Ishikawa (cell line): Measurements from ENCODE around the gene IGSF23.

Source experiments
- CEBPB ChIP-seq: IDR thresholded peaks from 2 replicates; pipeline ENCODE4 v1.6.1; 2012
- CREB1 ChIP-seq: IDR thresholded peaks from 2 replicates; pipeline ENCODE4 v1.6.1; 2012; ENCODE audit warnings: low read depth
- EGR1 ChIP-seq: IDR thresholded peaks from 2 replicates; pipeline ENCODE4 v1.6.1; 2012
- EP300 ChIP-seq: IDR thresholded peaks from 2 replicates; pipeline ENCODE4 v1.6.1; 2012; ENCODE audit warnings: borderline replicate concordance
- NFIC ChIP-seq: IDR thresholded peaks from 2 replicates; pipeline ENCODE4 v1.6.1; 2012
- RAD21 ChIP-seq: IDR thresholded peaks from 2 replicates; pipeline ENCODE4 v1.6.1; 2012; ENCODE audit warnings: low read depth
- TAF1 ChIP-seq: IDR thresholded peaks from 2 replicates; pipeline ENCODE4 v1.6.1; 2012; ENCODE audit warnings: low read depth, mild to moderate bottlenecking
- TCF12 ChIP-seq: IDR thresholded peaks from 2 replicates; pipeline ENCODE4 v1.6.1; 2012; ENCODE audit warnings: low read depth
- TEAD4 ChIP-seq: IDR thresholded peaks from 2 replicates; pipeline ENCODE4 v1.6.1; 2012
- YY1 ChIP-seq: IDR thresholded peaks from 2 replicates; pipeline ENCODE4 v1.6.1; 2012; ENCODE audit warnings: low read depth
- ZBTB7A ChIP-seq: IDR thresholded peaks from 2 replicates; pipeline ENCODE4 v1.6.1; 2012; ENCODE audit warnings: low read depth
- TF ChIP-seq, protein P1 (sequence below): IDR thresholded peaks from 2 replicates; pipeline ENCODE4 v1.6.1; 2012
- TF ChIP-seq, protein P2 (sequence below): IDR thresholded peaks from 2 replicates; pipeline ENCODE4 v1.6.1; 2012; ENCODE audit warnings: low read depth, mild to moderate bottlenecking
- TF ChIP-seq, protein P3 (sequence below): IDR thresholded peaks from 2 replicates; pipeline ENCODE4 v1.6.1; 2012

Gene IGSF23, protein sequence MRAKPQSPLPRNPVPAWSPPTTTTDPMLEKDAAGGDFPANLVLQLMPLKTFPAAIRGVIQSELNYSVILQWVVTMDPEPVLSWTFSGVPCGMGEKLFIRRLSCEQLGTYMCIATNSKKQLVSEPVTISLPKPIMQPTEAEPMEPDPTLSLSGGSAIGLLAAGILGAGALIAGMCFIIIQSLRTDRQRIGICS

DNA sequence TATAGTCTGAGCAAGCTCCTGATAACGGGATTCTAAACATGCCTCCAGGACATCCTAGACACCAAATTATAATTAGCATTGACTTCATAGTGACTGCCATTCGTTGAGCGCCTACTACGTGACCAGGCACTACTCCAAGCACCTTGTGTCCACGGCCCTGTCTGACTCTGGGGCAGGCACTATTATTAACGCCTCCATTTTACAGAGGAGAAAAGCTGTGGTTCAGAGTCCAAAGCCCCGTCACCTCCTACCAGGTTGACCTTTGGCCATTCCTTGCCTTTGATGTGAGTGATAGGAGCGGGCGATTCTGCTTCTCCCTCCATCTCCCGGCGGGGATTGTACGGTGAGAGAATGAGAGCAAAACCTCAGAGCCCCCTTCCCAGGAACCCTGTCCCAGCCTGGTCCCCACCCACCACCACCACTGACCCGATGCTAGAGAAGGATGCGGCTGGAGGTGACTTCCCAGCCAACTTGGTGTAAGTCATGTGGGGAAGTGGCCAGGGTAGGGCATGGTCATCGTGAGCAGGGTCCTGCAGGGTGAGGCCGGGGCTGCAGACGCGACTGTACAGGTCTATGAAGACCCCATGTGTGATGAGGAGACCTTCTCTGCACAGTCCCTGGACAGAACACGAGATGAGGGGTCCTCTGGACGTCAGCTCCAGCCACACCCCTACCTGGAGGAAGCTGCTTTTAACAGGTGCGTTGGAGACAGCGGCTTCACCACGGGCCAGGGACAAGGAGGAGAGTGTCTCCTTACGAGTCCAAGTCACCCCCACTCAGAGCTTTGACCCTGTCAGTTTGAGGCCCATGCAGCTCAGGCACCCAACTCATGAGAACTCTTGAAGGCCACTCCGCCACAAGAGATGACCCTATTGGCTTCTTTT lies at the start of gene IGSF23:
IGSF23 (plus strand) TSS at position 269 of the 884 bp plus-strand sequence; CDS start at position 352, 83 bp downstream.
- TF ChIP-seq, protein P1, sequence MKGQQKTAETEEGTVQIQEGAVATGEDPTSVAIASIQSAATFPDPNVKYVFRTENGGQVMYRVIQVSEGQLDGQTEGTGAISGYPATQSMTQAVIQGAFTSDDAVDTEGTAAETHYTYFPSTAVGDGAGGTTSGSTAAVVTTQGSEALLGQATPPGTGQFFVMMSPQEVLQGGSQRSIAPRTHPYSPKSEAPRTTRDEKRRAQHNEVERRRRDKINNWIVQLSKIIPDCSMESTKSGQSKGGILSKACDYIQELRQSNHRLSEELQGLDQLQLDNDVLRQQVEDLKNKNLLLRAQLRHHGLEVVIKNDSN: no peak
- TF ChIP-seq CEBPB (no peak), EP300 (no peak)

DNA sequence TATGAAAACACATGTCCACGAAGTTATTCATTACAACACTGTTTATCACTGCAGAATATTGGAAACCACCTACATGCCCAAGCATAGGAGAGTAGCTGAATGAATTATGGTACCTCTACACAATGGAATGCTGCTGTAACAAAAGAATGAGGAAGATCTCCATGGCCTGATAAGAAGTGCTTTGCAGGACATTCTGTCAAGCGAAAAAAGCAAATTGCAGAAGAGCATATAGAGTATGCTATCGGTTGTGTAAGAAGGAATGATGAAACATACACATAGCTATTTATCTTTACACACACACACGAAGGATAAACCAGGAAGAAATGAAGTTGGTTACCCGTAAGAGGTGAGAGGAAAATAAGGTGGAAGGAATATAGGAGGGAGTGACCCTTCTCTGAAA lies 46.4 kb upstream of the IGSF23 start:
- no peak for TF ChIP-seq TEAD4
- no peak for TF ChIP-seq YY1
- no peak for TF ChIP-seq CEBPB
- TF ChIP-seq EP300: no peak
- TF ChIP-seq TCF12: no peak
- TF ChIP-seq TAF1: no peak

DNA sequence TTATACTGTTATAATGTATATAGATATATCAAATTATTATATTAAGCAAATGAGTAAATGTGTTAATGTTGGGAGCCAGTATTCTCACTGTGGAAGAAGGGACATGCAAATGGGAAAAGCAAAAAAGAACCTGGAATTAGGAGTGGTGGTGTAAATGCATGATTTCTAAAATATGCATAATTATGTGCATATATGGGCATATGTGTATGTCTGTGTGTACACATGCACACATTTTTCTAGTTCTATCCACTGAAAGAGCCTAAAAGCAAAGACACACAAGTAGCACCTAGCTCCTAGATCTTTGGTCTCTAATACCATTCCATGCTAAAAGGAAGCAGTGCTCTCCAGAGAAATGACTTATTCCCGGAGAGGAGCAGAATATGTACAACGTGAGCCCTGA lies 45.6 kb upstream of the IGSF23 start:
- TF ChIP-seq CEBPB (no peak), ZBTB7A (no peak), TAF1 (no peak), YY1 (no peak), TCF12 (no peak), NFIC (no peak), CREB1 (no peak), TEAD4 (no peak), EP300 (no peak), EGR1 (no peak), RAD21 (no peak)
- TF ChIP-seq, protein P2, sequence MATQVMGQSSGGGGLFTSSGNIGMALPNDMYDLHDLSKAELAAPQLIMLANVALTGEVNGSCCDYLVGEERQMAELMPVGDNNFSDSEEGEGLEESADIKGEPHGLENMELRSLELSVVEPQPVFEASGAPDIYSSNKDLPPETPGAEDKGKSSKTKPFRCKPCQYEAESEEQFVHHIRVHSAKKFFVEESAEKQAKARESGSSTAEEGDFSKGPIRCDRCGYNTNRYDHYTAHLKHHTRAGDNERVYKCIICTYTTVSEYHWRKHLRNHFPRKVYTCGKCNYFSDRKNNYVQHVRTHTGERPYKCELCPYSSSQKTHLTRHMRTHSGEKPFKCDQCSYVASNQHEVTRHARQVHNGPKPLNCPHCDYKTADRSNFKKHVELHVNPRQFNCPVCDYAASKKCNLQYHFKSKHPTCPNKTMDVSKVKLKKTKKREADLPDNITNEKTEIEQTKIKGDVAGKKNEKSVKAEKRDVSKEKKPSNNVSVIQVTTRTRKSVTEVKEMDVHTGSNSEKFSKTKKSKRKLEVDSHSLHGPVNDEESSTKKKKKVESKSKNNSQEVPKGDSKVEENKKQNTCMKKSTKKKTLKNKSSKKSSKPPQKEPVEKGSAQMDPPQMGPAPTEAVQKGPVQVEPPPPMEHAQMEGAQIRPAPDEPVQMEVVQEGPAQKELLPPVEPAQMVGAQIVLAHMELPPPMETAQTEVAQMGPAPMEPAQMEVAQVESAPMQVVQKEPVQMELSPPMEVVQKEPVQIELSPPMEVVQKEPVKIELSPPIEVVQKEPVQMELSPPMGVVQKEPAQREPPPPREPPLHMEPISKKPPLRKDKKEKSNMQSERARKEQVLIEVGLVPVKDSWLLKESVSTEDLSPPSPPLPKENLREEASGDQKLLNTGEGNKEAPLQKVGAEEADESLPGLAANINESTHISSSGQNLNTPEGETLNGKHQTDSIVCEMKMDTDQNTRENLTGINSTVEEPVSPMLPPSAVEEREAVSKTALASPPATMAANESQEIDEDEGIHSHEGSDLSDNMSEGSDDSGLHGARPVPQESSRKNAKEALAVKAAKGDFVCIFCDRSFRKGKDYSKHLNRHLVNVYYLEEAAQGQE: no peak
- TF ChIP-seq, protein P1: no peak
- TF ChIP-seq, protein P3, sequence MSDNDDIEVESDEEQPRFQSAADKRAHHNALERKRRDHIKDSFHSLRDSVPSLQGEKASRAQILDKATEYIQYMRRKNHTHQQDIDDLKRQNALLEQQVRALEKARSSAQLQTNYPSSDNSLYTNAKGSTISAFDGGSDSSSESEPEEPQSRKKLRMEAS: no peak

DNA sequence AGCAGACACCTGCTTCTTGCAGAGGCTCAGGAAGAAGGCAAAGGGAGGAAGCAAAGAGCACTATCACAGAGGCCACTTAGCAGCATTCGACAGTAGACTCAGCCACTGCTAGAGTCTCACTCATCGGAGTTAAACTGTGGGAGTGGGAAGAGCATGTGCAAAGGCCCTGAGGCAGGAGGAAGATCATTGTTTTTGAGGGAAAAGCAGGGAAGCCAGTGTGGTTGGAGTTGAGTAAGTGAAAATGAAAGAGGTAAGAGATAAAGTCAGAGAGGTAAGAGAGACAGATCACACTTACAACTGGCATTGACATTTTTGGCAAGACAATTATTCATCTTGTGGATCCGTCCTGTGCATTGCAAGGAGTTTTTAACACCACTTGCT lies 42.8 kb upstream of the IGSF23 start:
- TF ChIP-seq CEBPB: no peak

DNA sequence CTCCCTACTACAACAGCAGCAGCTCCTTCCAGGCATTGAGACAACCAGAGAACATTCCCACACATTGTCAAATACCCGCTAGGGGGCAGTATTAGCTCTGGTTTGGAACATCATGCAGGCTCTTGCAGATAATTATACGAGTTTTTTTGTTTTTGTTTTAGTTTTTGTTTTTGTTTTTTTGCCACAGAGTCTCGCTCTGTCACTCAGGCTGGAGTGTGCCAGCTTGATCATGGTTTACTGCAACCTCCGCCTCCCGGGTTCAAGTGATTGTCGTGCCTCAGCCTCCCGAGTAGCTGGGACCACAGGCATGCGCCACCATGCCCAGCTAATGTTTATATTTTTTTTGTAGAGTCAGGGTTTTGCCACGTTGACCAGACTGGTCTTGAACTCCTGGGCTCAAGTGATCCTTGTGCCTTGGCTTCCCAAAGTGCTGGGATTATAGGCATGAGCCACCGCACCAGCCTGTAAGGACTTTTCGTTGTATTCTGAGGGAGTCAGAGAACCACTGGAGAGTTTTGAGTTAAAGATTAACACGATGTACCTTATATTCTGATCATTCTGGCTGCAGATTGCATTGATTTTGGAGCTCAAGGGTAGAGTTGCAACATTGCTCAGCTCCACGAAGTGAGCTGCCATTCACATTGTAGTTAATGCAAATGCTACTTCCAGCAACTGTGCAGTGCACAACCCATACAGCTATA lies 42.2 kb upstream of the IGSF23 start:
- TF ChIP-seq, protein P3: no peak
- TF ChIP-seq, protein P2: no peak
- TF ChIP-seq, protein P1: no peak
- peak; percentile 83 for TF ChIP-seq RAD21
- no peak for TF ChIP-seq NFIC
